ENCODE results near the gene QRICH2.
"Not testable (repeated sequence)": the region's sequence is repeated elsewhere in the genome, so short reads cannot be mapped to it uniquely, and the experiment has no call there.

The QRICH2 gene

GRCh38 chr17:76336756-76337412 lies 28.8 kb upstream of the QRICH2 start:
- H3K27ac Mint-ChIP-seq, result no peak overlapping the region
- H3K27me3 Mint-ChIP-seq (ENCODE audit: low read depth), result no peaks in the 10 kb centered on the region
- H3K4me1 Mint-ChIP-seq (ENCODE audit: low read depth), result peaks cover 4% of the 10 kb centered on the region
- H3K36me3 Mint-ChIP-seq (ENCODE audit: low read depth), result peaks cover 7% of the 10 kb centered on the region
- H3K4me3 Mint-ChIP-seq, result no peak overlapping the region
- H3K9me3 Mint-ChIP-seq, result no peaks in the 10 kb centered on the region

DNA sequence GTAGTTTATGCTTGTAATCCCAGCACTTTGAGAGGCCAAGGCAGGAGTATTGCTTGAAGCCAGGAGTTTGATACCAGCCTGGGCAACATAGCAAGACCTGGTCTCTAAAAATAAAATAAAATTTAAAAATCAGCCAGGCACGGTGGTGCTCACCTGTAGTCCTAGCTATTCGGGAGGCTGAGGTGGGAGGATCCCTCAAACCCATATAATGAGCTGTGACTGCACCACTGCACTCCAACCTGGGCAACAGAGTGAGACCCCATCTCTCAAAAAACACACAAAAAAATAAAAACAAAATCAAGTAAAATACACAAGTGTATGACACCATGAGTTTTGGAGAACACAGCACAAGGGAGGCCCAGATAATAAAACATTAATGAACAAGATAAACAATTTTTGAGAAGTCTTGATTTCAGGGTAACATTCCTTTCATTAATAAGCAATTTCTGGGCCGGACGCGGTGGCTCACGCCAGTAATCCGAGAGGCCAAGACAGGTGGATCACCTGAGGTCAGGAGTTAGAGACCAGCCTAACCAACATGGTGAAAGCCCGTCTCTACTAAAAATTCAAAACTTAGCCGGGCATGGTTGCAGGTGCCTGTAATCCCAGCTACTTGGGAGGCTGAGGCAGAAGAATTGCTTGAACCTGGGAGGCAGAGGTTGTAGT lies 27.8 kb upstream of the QRICH2 start:
- peaks cover 11% of the 10 kb centered on the region for H3K36me3 Mint-ChIP-seq (ENCODE audit: low read depth)
- no peaks in the 10 kb centered on the region for H3K9me3 Mint-ChIP-seq
- H3K27me3 Mint-ChIP-seq (ENCODE audit: low read depth), result no peaks in the 10 kb centered on the region
- H3K4me3 Mint-ChIP-seq, result no peak overlapping the region
- H3K27ac Mint-ChIP-seq, result no peak overlapping the region
- peaks cover 4% of the 10 kb centered on the region for H3K4me1 Mint-ChIP-seq (ENCODE audit: low read depth)

DNA sequence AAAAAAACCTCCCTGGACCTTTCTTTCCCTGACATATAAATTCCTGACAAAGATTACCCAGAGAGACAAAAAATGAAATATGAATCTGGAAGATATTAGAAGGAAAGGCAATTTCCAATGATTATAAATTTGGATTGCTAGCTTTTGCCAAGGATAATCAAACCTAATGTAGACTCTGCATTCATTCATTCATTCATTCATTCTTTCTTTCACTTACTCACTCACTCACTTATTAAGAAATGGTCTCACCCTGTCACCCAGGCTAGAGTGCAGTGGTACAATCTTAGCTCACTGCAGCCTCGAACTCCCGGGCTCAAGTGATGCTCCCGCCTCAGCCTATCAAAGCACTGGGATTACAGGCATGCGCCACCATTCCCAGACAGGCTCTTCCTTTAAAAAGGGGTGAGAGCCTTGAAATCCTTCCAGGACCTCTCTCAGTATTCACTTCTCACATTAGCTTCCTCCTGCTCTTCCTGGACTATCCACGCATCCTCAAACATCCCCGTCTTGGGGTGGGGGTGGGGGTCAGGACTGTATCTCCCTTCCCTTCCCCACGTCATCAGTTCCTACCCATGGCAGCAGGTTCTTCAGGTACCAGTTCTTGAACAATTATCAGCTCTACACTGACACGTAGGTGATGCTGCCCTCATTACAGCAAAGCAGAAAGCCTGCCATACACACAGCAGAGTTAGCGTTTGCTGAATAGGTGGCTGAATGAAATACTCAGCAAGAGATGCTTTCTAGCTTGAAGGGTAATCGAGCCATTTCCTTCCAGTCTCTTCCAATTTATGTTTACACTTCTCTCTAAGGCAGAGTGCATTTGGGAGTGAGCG lies 25.8 kb upstream of the QRICH2 start:
- H3K9me3 Mint-ChIP-seq, result no peaks in the 10 kb centered on the region
- H3K27me3 Mint-ChIP-seq (ENCODE audit: low read depth), result no peaks in the 10 kb centered on the region
- H3K27ac Mint-ChIP-seq, result no peak overlapping the region
- peaks cover 8% of the 10 kb centered on the region for H3K36me3 Mint-ChIP-seq (ENCODE audit: low read depth)
- peaks cover 4% of the 10 kb centered on the region for H3K4me1 Mint-ChIP-seq (ENCODE audit: low read depth)
- H3K4me3 Mint-ChIP-seq, result no peak overlapping the region

- H3K4me3 Mint-ChIP-seq, result no peak overlapping the region
- no peaks in the 10 kb centered on the region for H3K9me3 Mint-ChIP-seq
- H3K36me3 Mint-ChIP-seq (ENCODE audit: low read depth), result peaks cover 17% of the 10 kb centered on the region
- H3K4me1 Mint-ChIP-seq (ENCODE audit: low read depth), result no peaks in the 10 kb centered on the region
- H3K27ac Mint-ChIP-seq, result no peak overlapping the region
- no peaks in the 10 kb centered on the region for H3K27me3 Mint-ChIP-seq (ENCODE audit: low read depth)
Measured at GRCh38 chr17:76331083-76331482, 23.0 kb upstream of the QRICH2 start.

- Mint-ChIP-seq H3K27ac (no peak overlapping the region), H3K9me3 (no peaks in the 10 kb centered on the region), H3K36me3 (ENCODE audit: low read depth) (peaks cover 17% of the 10 kb centered on the region), H3K27me3 (ENCODE audit: low read depth) (no peaks in the 10 kb centered on the region), H3K4me1 (ENCODE audit: low read depth) (no peaks in the 10 kb centered on the region), H3K4me3 (no peak overlapping the region)
Measured at GRCh38 chr17:76329664-76330063, 21.6 kb upstream of the QRICH2 start.

GRCh38 chr17:76327696-76328095 lies 19.6 kb upstream of the QRICH2 start:
- Mint-ChIP-seq H3K27ac (no peak overlapping the region), H3K36me3 (ENCODE audit: low read depth) (peaks cover 24% of the 10 kb centered on the region), H3K27me3 (ENCODE audit: low read depth) (no peaks in the 10 kb centered on the region), H3K9me3 (no peaks in the 10 kb centered on the region), H3K4me3 (no peak overlapping the region), H3K4me1 (ENCODE audit: low read depth) (no peaks in the 10 kb centered on the region)

- Mint-ChIP-seq H3K36me3 (ENCODE audit: low read depth) (peaks cover 23% of the 10 kb centered on the region), H3K27ac (no peak overlapping the region)
Measured at GRCh38 chr17:76326306-76326705, 18.2 kb upstream of the QRICH2 start.

DNA sequence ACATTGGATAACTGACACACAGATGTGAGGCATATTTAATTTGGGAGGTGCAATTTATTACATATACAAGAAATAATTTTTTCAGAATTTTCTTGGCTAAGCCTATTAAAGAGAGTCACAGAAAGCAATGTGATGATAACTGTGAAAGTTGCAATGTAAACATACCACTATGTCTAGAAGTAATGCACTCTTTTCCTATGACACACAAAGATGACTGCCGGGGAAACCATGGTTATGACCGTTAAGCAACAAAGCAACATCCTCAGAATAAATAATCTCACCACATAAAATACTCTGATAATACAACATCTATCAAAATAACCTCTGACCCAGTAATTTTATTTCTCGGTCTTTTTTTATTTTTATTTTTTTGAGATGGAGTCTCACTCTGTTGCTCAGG lies 10.5 kb upstream of the QRICH2 start:
- Mint-ChIP-seq H3K36me3 (ENCODE audit: low read depth) (peaks cover 21% of the 10 kb centered on the region), H3K4me1 (ENCODE audit: low read depth) (peaks cover 3% of the 10 kb centered on the region), H3K4me3 (no peak overlapping the region), H3K9me3 (no peaks in the 10 kb centered on the region), H3K27me3 (ENCODE audit: low read depth) (no peaks in the 10 kb centered on the region), H3K27ac (no peak overlapping the region)

More at GRCh38 chr17:76326306-76326705, 18.2 kb upstream of the QRICH2 start:
- H3K9me3 Mint-ChIP-seq, result no peaks in the 10 kb centered on the region
- H3K27me3 Mint-ChIP-seq (ENCODE audit: low read depth), result no peaks in the 10 kb centered on the region
- H3K4me3 Mint-ChIP-seq, result no peak overlapping the region
- H3K4me1 Mint-ChIP-seq (ENCODE audit: low read depth), result no peaks in the 10 kb centered on the region

DNA sequence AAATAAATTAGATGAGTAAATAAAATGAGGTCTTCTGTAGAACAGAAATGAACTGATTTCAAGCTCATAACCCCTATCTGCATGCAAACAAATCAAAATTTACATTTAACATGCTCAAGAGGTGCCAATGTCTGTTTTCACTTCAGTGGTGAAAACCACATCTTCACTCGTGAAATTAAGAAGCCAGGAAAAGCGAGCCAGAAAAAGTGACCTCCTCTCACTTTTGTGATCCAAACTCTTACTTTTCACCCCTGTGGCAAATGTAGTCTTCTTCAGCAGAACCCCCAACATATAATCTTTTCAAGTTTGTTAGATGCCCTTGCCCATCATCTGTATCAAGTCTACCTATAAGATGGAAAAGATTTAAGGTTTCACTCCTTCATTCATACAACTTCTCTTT lies 9.5 kb upstream of the QRICH2 start:
- H3K27ac Mint-ChIP-seq, result no peak overlapping the region
- H3K9me3 Mint-ChIP-seq, result no peaks in the 10 kb centered on the region
- H3K27me3 Mint-ChIP-seq (ENCODE audit: low read depth), result no peaks in the 10 kb centered on the region
- H3K4me1 Mint-ChIP-seq (ENCODE audit: low read depth), result peaks cover 3% of the 10 kb centered on the region
- no peak overlapping the region for H3K4me3 Mint-ChIP-seq
- peaks cover 26% of the 10 kb centered on the region for H3K36me3 Mint-ChIP-seq (ENCODE audit: low read depth)

GRCh38 chr17:76314392-76315227 lies 6.5 kb upstream of the QRICH2 start:
- peaks cover 24% of the 10 kb centered on the region for H3K36me3 Mint-ChIP-seq (ENCODE audit: low read depth)

DNA sequence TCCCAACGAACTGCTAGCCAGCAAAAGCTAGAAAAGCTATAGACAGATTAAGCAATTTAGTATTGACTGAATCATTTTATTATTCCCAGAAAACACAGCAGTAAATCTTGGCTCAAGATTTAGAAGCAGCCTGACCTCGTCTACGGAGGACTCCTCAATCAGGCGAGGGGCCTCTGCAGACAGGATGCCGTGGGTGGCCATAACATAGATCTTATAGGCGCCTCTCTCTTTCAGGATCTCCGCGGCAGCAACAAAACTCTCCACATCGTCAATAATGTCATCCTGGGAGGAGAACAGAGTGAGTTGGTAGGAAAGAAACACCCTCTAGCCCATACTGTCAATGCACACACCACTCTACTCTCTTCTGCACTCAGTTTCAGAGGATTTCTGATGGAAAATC lies 4.7 kb upstream of the QRICH2 start:
- no peaks in the 10 kb centered on the region for H3K27me3 Mint-ChIP-seq (ENCODE audit: low read depth)
- H3K9me3 Mint-ChIP-seq, result no peaks in the 10 kb centered on the region
- H3K4me3 Mint-ChIP-seq, result no peak overlapping the region
- H3K36me3 Mint-ChIP-seq (ENCODE audit: low read depth), result peaks cover 22% of the 10 kb centered on the region
- peaks cover 3% of the 10 kb centered on the region for H3K4me1 Mint-ChIP-seq (ENCODE audit: low read depth)
- no peak overlapping the region for H3K27ac Mint-ChIP-seq

More at GRCh38 chr17:76314392-76315227, 6.5 kb upstream of the QRICH2 start:
- Mint-ChIP-seq H3K4me1 (ENCODE audit: low read depth) (peaks cover 3% of the 10 kb centered on the region), H3K9me3 (no peaks in the 10 kb centered on the region), H3K27ac (no peak overlapping the region), H3K4me3 (no peak overlapping the region), H3K27me3 (ENCODE audit: low read depth) (no peaks in the 10 kb centered on the region)

DNA sequence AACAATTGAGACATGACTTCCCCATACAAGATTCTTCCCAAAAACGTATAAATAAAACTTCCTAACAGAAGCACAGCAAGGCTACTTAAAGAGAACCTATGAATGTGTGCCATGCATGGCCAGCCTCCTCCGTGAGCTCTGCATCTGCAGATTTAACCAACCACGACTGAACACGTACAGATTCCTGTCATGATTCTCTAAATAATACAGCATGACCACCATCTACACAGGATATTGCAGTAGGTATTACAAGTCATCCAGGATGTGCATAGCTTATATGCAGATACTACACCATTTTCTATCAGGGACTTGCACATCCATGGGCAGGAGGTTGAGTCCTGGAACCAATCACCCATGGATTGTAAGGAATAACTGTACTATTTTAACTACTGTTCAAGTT lies 1.4 kb upstream of the QRICH2 start:
- Mint-ChIP-seq H3K36me3 (ENCODE audit: low read depth) (peaks cover 18% of the 10 kb centered on the region), H3K9me3 (no peaks in the 10 kb centered on the region), H3K4me3 (no peak overlapping the region), H3K27ac (no peak overlapping the region), H3K4me1 (ENCODE audit: low read depth) (no peaks in the 10 kb centered on the region), H3K27me3 (ENCODE audit: low read depth) (no peaks in the 10 kb centered on the region)

GRCh38 chr17:76307299-76307965 lies 644 bp downstream of the QRICH2 start:
- Mint-ChIP-seq H3K9me3 (no peaks in the 10 kb centered on the region), H3K4me3 (no peak overlapping the region), H3K4me1 (ENCODE audit: low read depth) (peaks cover 1% of the 10 kb centered on the region), H3K36me3 (ENCODE audit: low read depth) (peaks cover 6% of the 10 kb centered on the region), H3K27me3 (ENCODE audit: low read depth) (no peaks in the 10 kb centered on the region), H3K27ac (no peak overlapping the region)

DNA sequence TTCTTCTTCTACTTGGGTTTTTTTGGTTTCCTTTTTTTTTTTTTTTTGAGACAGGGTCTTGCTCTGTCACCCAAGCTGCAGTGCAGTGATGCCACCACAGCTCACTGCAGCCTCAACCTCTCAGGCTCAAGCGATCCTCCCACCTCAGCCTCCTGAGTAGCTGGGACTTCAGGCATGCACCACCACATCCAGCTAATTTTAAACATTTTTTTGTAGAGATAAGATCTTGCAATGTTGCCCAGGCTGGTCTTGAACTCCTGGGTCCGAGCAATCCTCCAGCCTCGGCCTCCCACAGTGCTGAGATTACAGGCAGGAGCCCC lies 3.0 kb downstream of the QRICH2 start:
- not testable (repeated sequence) for H3K4me3 Mint-ChIP-seq; H3K27me3 Mint-ChIP-seq (ENCODE audit: low read depth); H3K36me3 Mint-ChIP-seq (ENCODE audit: low read depth); H3K4me1 Mint-ChIP-seq (ENCODE audit: low read depth); H3K27ac Mint-ChIP-seq; H3K9me3 Mint-ChIP-seq

All from T-helper 1 cell treated with Interleukin-12 subunit alpha and Interleukin-12 subunit beta and Interleukin-4 antibody, amounts not matched to agents 30 μg/mL and 1 μg/mL, for 36 hours (primary cell).